GM20000 (cell line): ENCODE data around the gene SYNGAP1.

Experiments used
- DNase-seq: peaks from one replicate; pipeline ENCODE4 v3.0.0; 2012; ENCODE audit warnings: low spot score
- TF ChIP-seq, protein P1 (sequence below): IDR thresholded peaks from 2 replicates; pipeline ENCODE4 v1.5.1; 2012; ENCODE audit warnings: mild to moderate bottlenecking, control low read depth; ENCODE audit errors: extremely low read depth, missing control alignments

The SYNGAP1 gene

DNA sequence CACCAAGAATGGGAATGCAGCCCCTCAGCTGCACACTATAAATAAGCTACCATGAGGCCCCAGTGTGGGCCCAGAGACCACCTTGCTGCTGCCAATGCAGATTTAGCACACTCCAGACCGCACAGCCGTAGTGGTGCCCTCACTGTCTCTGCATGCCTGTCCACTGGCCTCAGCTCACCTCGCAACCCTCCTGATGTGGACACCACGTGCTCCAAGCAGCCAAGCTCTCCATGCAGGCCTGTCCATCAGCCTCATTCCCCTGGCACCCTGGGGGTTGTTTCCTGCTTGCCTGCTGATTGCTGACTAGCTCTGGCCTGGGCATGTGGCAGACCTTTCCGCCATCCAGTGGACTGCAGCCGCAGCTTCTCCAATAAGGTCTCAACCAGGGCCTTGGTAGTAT lies 70.8 kb downstream of the SYNGAP1 start:
- TF ChIP-seq, protein P1, sequence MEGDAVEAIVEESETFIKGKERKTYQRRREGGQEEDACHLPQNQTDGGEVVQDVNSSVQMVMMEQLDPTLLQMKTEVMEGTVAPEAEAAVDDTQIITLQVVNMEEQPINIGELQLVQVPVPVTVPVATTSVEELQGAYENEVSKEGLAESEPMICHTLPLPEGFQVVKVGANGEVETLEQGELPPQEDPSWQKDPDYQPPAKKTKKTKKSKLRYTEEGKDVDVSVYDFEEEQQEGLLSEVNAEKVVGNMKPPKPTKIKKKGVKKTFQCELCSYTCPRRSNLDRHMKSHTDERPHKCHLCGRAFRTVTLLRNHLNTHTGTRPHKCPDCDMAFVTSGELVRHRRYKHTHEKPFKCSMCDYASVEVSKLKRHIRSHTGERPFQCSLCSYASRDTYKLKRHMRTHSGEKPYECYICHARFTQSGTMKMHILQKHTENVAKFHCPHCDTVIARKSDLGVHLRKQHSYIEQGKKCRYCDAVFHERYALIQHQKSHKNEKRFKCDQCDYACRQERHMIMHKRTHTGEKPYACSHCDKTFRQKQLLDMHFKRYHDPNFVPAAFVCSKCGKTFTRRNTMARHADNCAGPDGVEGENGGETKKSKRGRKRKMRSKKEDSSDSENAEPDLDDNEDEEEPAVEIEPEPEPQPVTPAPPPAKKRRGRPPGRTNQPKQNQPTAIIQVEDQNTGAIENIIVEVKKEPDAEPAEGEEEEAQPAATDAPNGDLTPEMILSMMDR: no peak
- no peak for DNase-seq

DNA sequence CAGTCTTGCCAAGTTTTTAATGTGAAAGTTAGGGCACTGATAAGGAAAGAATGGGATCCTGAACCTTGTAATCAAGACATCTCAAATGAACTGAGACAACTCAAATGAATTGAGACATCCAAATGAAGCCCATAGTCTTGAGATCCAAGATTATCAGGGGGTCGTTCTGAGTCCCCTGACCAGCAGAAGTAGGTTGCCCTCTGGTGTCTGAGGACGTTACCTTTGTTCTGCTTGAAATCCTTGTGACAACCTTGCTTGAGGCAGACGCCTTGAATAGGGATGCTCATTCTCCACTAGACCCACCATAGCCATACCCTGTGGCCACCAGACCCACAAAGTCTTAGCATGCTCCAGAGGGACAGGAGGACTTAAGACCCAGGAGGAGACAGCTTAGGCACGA lies 72.2 kb downstream of the SYNGAP1 start:
- DNase-seq: no peak
- TF ChIP-seq, protein P1: no peak

DNA sequence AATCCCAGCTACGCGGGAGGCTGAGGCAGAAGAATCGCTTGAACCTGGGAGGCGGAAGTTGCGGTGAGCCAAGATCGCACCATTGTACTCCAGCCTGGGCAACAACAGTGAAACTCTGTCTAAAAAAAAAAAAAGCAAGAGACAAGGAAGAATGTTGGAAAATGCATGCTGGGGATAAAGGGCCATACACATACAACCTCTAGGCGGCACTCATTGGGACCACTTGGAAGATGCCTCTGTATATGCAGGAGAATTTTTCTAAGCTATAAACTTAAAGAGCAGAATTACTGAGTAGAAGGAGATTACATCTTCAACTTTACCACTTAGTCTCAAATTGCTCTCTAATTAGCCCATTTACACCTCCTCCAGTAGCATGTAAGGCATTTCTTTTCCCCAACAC lies 77.3 kb downstream of the SYNGAP1 start:
- DNase-seq: no peak
- TF ChIP-seq, protein P1: no peak

DNA sequence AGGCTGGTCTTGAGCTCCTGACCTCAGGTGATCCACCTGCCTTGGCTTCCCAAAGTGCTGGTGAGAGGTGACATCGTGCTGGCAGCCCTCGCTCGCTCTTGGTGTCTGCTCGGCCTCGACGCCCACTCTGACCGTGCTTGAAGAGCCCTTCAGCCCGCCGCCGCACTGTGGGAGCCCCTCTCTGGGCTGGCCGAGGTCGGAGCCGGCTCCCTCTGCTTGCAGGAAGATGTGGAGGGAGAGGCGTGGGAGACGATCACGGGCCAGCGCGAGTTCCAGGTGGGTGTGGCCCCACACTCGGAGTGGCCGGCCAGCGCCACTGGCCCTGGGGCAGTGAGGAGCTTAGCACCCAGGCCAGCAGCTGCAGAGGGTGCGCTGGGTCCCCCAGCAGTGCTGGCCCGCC lies 82.6 kb downstream of the SYNGAP1 start:
- no peak for DNase-seq
- TF ChIP-seq, protein P1: no peak

DNA sequence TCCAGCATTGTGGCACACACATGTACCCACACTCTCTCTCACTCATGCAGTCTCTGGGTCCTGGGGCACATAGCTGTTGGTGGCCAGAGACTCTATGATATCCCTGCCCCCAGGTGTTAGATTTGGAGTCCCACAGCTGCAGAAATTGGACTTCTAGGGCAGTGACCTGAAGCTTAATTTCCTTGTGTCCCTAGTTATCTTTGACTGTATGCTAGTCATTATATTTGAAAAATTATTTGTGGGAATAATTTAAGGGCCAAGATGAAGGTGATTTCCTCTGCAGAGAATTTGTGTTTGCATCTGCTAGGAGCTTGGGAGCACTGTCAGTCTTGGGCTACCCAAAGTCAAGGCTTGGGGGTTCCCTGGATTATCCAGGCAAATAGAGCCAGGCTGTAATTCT lies 84.6 kb downstream of the SYNGAP1 start:
- no peak for DNase-seq
- TF ChIP-seq, protein P1: no peak
